GM12875 (cell line): ENCODE measurements around the gene TMEM158.

Experiments used
- H3K4me3 ChIP-seq: one replicate; pipeline ENCODE4 v1.5.1; 2011; ENCODE audit warnings: low read depth, low read length, control low read depth
- CTCF ChIP-seq: IDR thresholded peaks from 2 replicates; pipeline ENCODE4 v1.5.1; 2011; ENCODE audit warnings: low read depth, mild to moderate bottlenecking, control low read depth, inconsistent platforms, low read length, moderate library complexity, borderline replicate concordance; ENCODE audit not compliant: insufficient read depth

Gene TMEM158

GRCh38 chr3:45212095-45212468 is 14.0 kb downstream of the TMEM158 start:
- H3K4me3 ChIP-seq: no peak overlapping the region
- TF ChIP-seq CTCF: no peak

DNA sequence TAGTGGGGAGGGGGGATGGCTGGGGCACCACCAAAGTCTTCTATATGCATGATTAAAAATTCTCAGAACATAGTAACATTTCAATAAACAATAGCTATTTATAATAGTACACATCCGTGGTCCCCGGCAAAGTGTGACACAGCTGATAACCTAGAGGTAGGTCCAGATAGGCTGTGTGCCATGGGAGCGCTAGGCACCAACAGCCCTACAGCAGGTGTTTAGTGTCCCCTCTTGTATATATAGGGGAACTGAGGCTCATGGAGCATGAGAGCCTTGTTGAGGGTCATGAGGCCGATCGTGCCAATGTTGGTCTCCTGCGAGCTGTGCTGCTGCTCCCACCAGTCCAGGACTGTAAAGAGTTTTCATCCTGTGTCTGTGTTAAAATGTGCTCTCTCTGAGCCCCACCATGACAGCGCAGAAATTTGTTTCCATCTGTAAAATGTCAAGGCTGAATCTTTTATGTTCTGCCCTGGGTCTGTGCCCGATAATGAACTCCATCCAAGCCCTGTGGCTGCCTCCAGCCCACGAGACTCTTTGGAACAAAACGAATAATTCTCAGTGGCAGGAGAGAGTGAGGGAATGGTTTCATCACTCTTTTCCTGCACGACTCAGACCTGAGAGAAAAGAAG is 14.5 kb downstream of the TMEM158 start:
- TF ChIP-seq CTCF: no peak
- no peak overlapping the region for H3K4me3 ChIP-seq

GRCh38 chr3:45210308-45211041 is 15.6 kb downstream of the TMEM158 start:
- TF ChIP-seq CTCF: peak; percentile 77
- no peak overlapping the region for H3K4me3 ChIP-seq

GRCh38 chr3:45209526-45209925 is 16.6 kb downstream of the TMEM158 start:
- no peak for TF ChIP-seq CTCF
- H3K4me3 ChIP-seq: no peak overlapping the region

- TF ChIP-seq CTCF: no peak
- H3K4me3 ChIP-seq: no peak overlapping the region
These were observed 17.5 kb downstream of the TMEM158 start for GRCh38 chr3:45208586-45208985.

DNA sequence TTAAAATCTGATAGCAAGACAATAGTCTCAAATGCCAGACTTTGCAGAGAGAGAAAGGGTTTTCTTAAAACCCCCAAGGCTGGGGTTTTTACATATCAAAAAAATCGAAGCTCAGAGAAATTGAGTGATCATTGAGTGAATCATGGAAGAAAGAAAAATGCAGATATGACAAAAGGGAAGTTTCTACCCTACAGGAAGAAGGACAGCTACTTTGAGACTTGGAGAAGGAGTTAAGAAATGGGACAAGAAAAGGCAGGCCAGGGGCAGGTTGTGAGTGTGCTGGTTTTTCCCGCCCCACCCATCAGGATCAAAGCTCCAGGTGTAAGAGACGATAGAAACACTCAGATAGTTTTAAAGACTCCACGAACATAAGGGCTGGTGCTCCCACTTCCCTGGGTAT is 18.6 kb downstream of the TMEM158 start:
- no peak for TF ChIP-seq CTCF
- H3K4me3 ChIP-seq: no peak overlapping the region

DNA sequence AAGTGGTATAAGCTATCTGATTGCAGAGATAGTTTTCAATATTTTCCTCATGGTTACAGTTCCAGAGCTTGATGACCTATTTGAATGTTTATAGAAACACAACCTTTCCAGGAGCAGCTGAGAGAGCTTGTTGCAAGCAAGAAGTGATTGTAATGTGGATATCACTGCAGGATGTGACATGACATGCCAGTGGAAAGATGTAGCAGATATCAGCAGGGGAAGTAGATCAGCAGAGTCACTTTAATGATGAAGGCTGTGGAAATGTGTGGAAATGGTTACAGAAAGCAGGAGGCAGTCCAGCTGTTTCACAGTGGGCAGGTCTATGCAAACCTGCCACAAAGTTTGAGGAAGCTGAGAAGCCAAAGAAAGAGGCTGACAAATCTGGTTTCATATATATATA is 21.0 kb downstream of the TMEM158 start:
- no peak for TF ChIP-seq CTCF
- H3K4me3 ChIP-seq: no peak overlapping the region
